HepG2 (cell line): Measurements from ENCODE around the gene NUBP2. TPM values are rescaled to one million over a fixed set of nuclear protein-coding genes. Genes with fewer than 3 reads are reported as not detected.

Experiments
- ARHGAP35 ChIP-seq: sonication (generic); formaldehyde crosslinking; IDR thresholded peaks from 2 replicates; pipeline ENCODE4 v1.9.0; 2022; ENCODE audit warnings: mild to moderate bottlenecking, inconsistent platforms, moderate library complexity, missing genetic modification reagents, borderline replicate concordance
- ARID3A ChIP-seq: IDR thresholded peaks from 2 replicates; pipeline ENCODE4 v1.6.1; 2012; ENCODE audit warnings: low read depth, low read length, improper control_type of control experiment
- FOXK1 ChIP-seq: sonication (generic); formaldehyde crosslinking; IDR thresholded peaks from 2 replicates; pipeline ENCODE4 v1.4.0; 2020; ENCODE audit warnings: low read depth, missing genetic modification reagents, borderline replicate concordance
- GPBP1L1 ChIP-seq: sonication (generic); formaldehyde crosslinking; IDR thresholded peaks from 2 replicates; pipeline ENCODE4 v1.5.0; 2020; ENCODE audit warnings: mild to moderate bottlenecking, missing genetic modification reagents
- NCOA5 ChIP-seq: sonication (generic); formaldehyde crosslinking; IDR thresholded peaks from 2 replicates; pipeline ENCODE4 v1.4.0; 2020; ENCODE audit warnings: missing genetic modification reagents
- PCBP2 ChIP-seq: fragments of 200-400 bp; formaldehyde crosslinking; optimal IDR thresholded peaks from 2 replicates; pipeline ENCODE3; 2018; ENCODE audit warnings: low read length, low read depth; ENCODE audit not compliant: poor library complexity, severe bottlenecking
- PHF21A ChIP-seq: sonication (generic); formaldehyde crosslinking; IDR thresholded peaks from 2 replicates; pipeline ENCODE4 v1.5.0; 2020; ENCODE audit warnings: mild to moderate bottlenecking, missing genetic modification reagents
- SMAD1 ChIP-seq: sonication (generic); formaldehyde crosslinking; IDR thresholded peaks from 2 replicates; pipeline ENCODE4 v1.4.0; 2020; ENCODE audit warnings: missing genetic modification reagents, low read depth, mild to moderate bottlenecking, borderline replicate concordance
- SMC3 ChIP-seq: IDR thresholded peaks from 2 replicates; pipeline ENCODE4 v1.6.1; 2011; ENCODE audit warnings: low read length, improper control_type of control experiment
- STAG1 ChIP-seq: sonication (generic); formaldehyde crosslinking; IDR thresholded peaks from 2 replicates; pipeline ENCODE4 v1.4.0; 2020; ENCODE audit warnings: missing genetic modification reagents
- SYNCRIP ChIP-seq: fragments of 200-400 bp; formaldehyde crosslinking; IDR thresholded peaks from 2 replicates; pipeline ENCODE4 v1.6.1; 2018; ENCODE audit warnings: mild to moderate bottlenecking, low read depth, low read length; ENCODE audit not compliant: insufficient read depth
- TCF7L2 ChIP-seq: IDR thresholded peaks from 2 replicates; pipeline ENCODE4 v1.6.1; 2011; ENCODE audit warnings: mild to moderate bottlenecking, low read depth, low read length, moderate library complexity
- XBP1 ChIP-seq: sonication (generic); formaldehyde crosslinking; IDR thresholded peaks from 2 replicates; pipeline ENCODE4 v1.5.0; 2020; ENCODE audit warnings: missing genetic modification reagents
- ZC3H4 ChIP-seq: sonication (generic); formaldehyde crosslinking; IDR thresholded peaks from 2 replicates; pipeline ENCODE4 v1.4.0; 2020; ENCODE audit warnings: missing genetic modification reagents, borderline replicate concordance
- ZFP36L2 ChIP-seq: sonication (generic); formaldehyde crosslinking; IDR thresholded peaks from 2 replicates; pipeline ENCODE4 v1.4.0; 2020; ENCODE audit warnings: missing genetic modification reagents
- ZFP82 ChIP-seq: sonication (generic); formaldehyde crosslinking; IDR thresholded peaks from 2 replicates; pipeline ENCODE4 v1.5.1; 2020; ENCODE audit warnings: mild to moderate bottlenecking, missing genetic modification reagents, borderline replicate concordance
- ZNF101 ChIP-seq: sonication (generic); formaldehyde crosslinking; IDR thresholded peaks from 2 replicates; pipeline ENCODE4 v1.4.0; 2020; ENCODE audit warnings: mild to moderate bottlenecking, low read depth, missing genetic modification reagents, borderline replicate concordance
- ZNF224 ChIP-seq: sonication (generic); formaldehyde crosslinking; IDR thresholded peaks from 2 replicates; pipeline ENCODE4 v1.5.0; 2020; ENCODE audit warnings: mild to moderate bottlenecking, missing genetic modification reagents
- ZNF274 ChIP-seq: sonication (generic); formaldehyde crosslinking; IDR thresholded peaks from 2 replicates; pipeline ENCODE4 v1.5.1; 2020; ENCODE audit warnings: mild to moderate bottlenecking, missing genetic modification reagents
- ZNF367 ChIP-seq: sonication (generic); formaldehyde crosslinking; IDR thresholded peaks from 2 replicates; pipeline ENCODE4 v1.4.0; 2020; ENCODE audit warnings: missing genetic modification reagents, borderline replicate concordance
- ZNF44 ChIP-seq: sonication (generic); formaldehyde crosslinking; IDR thresholded peaks from 2 replicates; pipeline ENCODE4 v1.5.1; 2020; ENCODE audit warnings: mild to moderate bottlenecking, missing genetic modification reagents
- ZNF720 ChIP-seq: sonication (generic); formaldehyde crosslinking; IDR thresholded peaks from 2 replicates; pipeline ENCODE4 v1.4.0; 2020; ENCODE audit warnings: missing genetic modification reagents
- ZNF747 ChIP-seq: sonication (generic); formaldehyde crosslinking; IDR thresholded peaks from 2 replicates; pipeline ENCODE4 v1.8.1; 2023; ENCODE audit warnings: missing genetic modification reagents, mild to moderate bottlenecking, borderline replicate concordance
- ZNF772 ChIP-seq: sonication (generic); formaldehyde crosslinking; IDR thresholded peaks from 2 replicates; pipeline ENCODE4 v1.5.0; 2020; ENCODE audit warnings: mild to moderate bottlenecking, missing genetic modification reagents
- ZNF777 ChIP-seq: sonication (generic); formaldehyde crosslinking; IDR thresholded peaks from 2 replicates; pipeline ENCODE4 v1.4.0; 2020; ENCODE audit warnings: missing genetic modification reagents
- ZNF883 ChIP-seq: sonication (generic); formaldehyde crosslinking; IDR thresholded peaks from 2 replicates; pipeline ENCODE4 v1.5.1; 2020; ENCODE audit warnings: mild to moderate bottlenecking, missing genetic modification reagents; ENCODE audit errors: not compliant biosample characterization
- polyA plus RNA-seq, 8 experiments: library from polyadenylated mRNA; depleted of rRNA in 3 of 8; stranded (reverse) in 7 of 8; unstranded in 1 of 8; fragments of >200 nt; fragmentation: Illumina TruSeq in 4 of 8; extraction: Trizol in 4 of 8; gene quantifications; 2 replicates each; pipeline versions ENCODE4 v1.2.1 to v1.2.3, GENCODE V29; 2011 to 2016; ENCODE audit warnings: low read depth in 4 of 8, missing spikeins in 1 of 8, mixed read lengths in 1 of 8; ENCODE audit not compliant: insufficient read depth in 1 of 8
- total RNA-seq, 5 experiments: library from RNA; depleted of rRNA; stranded (reverse); fragments of >200 nt; fragmentation: Illumina TruSeq; extraction: Trizol; gene quantifications; 2 replicates each; pipeline ENCODE4 v1.2.3, GENCODE V29; 2016; ENCODE audit warnings: low read depth in 1 of 5
- TF ChIP-seq, protein P1 (sequence below): sonication (generic); formaldehyde crosslinking; IDR thresholded peaks from 2 replicates; pipeline ENCODE4 v1.4.0; 2020; ENCODE audit warnings: missing genetic modification reagents

The NUBP2 gene
- total and polyA plus RNA-seq, 2 of the 13 experiments (the other 11 are each of a cell fraction or from before 2014, with no cell fraction given), result 25.7 to 61.5 TPM

DNA sequence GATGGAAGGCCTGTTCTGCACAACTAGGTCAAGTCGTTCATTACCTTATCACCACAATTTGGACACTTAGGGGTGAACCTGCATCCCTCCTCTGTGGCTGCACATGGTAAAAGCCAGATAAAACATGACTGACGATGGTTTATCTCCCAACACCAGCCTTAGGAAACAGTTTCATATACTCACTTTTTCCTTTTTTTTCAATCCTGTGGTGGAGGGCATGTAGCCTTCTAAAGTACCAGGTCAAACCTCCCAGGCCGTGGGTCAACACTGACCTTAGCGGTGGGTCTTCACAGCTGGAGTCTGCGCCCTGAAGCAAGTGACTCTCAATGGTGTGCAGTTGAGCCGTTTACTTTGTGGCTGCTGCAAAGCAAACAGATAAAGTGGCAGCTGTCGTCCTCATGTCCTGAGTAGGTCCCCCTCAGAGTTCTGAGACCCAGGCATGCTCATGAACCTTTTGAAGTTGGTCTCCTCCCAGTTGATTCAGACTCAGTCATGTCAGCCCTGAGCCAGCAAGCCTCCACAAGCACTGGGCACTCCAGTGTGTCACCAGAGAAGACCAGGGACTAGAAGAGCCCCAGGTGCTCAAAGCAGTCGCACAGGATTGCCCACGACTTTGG lies 50.2 kb downstream of the NUBP2 start (continued):
- TF ChIP-seq, protein P1, sequence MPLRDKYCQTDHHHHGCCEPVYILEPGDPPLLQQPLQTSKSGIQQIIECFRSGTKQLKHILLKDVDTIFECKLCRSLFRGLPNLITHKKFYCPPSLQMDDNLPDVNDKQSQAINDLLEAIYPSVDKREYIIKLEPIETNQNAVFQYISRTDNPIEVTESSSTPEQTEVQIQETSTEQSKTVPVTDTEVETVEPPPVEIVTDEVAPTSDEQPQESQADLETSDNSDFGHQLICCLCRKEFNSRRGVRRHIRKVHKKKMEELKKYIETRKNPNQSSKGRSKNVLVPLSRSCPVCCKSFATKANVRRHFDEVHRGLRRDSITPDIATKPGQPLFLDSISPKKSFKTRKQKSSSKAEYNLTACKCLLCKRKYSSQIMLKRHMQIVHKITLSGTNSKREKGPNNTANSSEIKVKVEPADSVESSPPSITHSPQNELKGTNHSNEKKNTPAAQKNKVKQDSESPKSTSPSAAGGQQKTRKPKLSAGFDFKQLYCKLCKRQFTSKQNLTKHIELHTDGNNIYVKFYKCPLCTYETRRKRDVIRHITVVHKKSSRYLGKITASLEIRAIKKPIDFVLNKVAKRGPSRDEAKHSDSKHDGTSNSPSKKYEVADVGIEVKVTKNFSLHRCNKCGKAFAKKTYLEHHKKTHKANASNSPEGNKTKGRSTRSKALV (CRISPR knock-in tag), result no peak; the same call in 1 of the 2 replicates
- TF ChIP-seq TCF7L2 (no peak; the same call in 1 of the 2 replicates), SMAD1 (CRISPR knock-in tag) (no peak), ZNF720 (no peak), SMC3 (no peak), PCBP2 (no peak), NCOA5 (no peak), ZNF883 (CRISPR knock-in tag) (no peak), XBP1 (no peak; the same call in 1 of the 2 replicates), ZNF101 (CRISPR knock-in tag) (no peak), ZNF367 (CRISPR knock-in tag) (no peak), ZC3H4 (CRISPR knock-in tag) (no peak), FOXK1 (CRISPR knock-in tag) (peak; percentile 55), ZFP36L2 (CRISPR knock-in tag) (no peak), ZNF274 (no peak), ZNF224 (CRISPR knock-in tag) (no peak), ZFP82 (CRISPR knock-in tag) (no peak), ARHGAP35 (CRISPR knock-in tag) (no peak), ZNF772 (peak; percentile 81; the same call in 1 of the 2 replicates), STAG1 (CRISPR knock-in tag) (no peak), ZNF44 (CRISPR knock-in tag) (0 out of 2 replicates have a peak, but pooled peaks have one; percentile 25), PHF21A (peak; percentile 80), ZNF777 (CRISPR knock-in tag) (no peak), SYNCRIP (no peak), ARID3A (0 out of 2 replicates have a peak, but pooled peaks have one; percentile 12), ZNF747 (CRISPR knock-in tag) (0 out of 2 replicates have a peak, but pooled peaks have one; percentile 25), GPBP1L1 (CRISPR knock-in tag) (no peak)
